ENCODE measurements around the gene TMEM184B. TPM values are rescaled to one million over a fixed set of nuclear protein-coding genes. Genes with fewer than 3 reads are reported as not detected.

TMEM184B gene
- total and polyA plus RNA-seq, 2 of the 8 experiments (the other 6 are each of a cell fraction or from before 2014, with no cell fraction given) = 41.6 to 81.0 TPM

DNA sequence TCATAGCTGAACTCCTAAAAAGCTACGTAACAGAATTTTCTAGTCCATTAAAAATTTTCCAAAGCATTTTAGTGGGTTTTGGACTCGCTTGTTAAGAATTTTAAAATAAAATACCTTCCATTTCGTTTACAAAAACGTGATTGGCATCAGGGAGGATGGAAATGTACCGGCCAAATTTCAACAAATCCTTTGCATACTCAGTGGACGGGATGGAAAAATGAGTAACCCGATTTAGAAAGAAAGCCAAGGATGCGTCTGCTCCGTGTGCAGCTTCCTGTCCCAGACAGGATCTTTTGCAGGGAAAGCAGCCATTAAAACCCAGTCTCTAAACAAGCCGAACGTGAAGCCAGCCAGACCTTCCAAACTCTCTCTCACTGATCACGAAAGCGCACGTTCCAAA, 15.6 kb downstream of the TMEM184B start:
- 91% methylated on average over 14 of the region's 14 CpGs; no CpG with 5 or more reads in 1 of the 2 experiments for WGBS, 2 experiments (ENCODE audit: extremely low coverage in 1 of 2, insufficient coverage in 1 of 2, insufficient read length in 1 of 2, insufficient replicate concordance in 2 of 2, low coverage in 1 of 2, low lambda C conversion rate in 2 of 2, missing lambda C conversion rate in 1 of 2)
- Histone ChIP-seq H2AFZ (ENCODE audit: low read length) (no peak overlapping the region), H2BK20ac (ENCODE audit: low read length) (no peak overlapping the region), H3K14ac (ENCODE audit: insufficient read length) (no peak overlapping the region), H2BK5ac (ENCODE audit: low read depth, low read length) (no peak overlapping the region), H2AK5ac (ENCODE audit: low read depth, low read length) (no peak overlapping the region), H3K23ac (ENCODE audit: insufficient read length) (no peak overlapping the region), H4K91ac (replicated peaks; ENCODE audit: insufficient read length, low read length) (no peak overlapping the region), H3K79me1 (ENCODE audit: low read depth, low read length) (peaks cover 15% of the 10 kb centered on the region), H3K18ac (ENCODE audit: extremely low read depth, low read length) (no peak overlapping the region), H2BK120ac (replicated peaks; ENCODE audit: low read depth, low read length) (no peak overlapping the region), H3K9me3 (ENCODE audit: insufficient read depth in 2 of 2, low read depth in 1 of 2, low read length in 1 of 2) (no peaks in the 10 kb centered on the region), H3K9ac (replicated peaks in 1 of 4; ENCODE audit: extremely low read depth in 1 of 4, low read depth in 3 of 4, low read length in 3 of 4) (no peak overlapping the region; a peak in 1 of 7 replicates), H3K27ac (ENCODE audit: low read depth, low read length) (no peak overlapping the region), H3K79me2 (ENCODE audit: control insufficient read depth in 1 of 2, insufficient read depth in 2 of 2, low read length in 2 of 2) (peaks cover 3 to 70% of the 10 kb centered on the region in 2 experiments; a peak in 3 of 4 replicates), H3K4me1 (replicated peaks in 1 of 4; ENCODE audit: control insufficient read depth in 3 of 4, insufficient read depth in 4 of 4, low read length in 3 of 4) (peaks cover 0 to 16% (median 4%) of the 10 kb centered on the region in 4 experiments; a peak in 5 of 7 replicates), H3K36me3 (ENCODE audit: control insufficient read depth in 2 of 4, insufficient read depth in 4 of 4, low read length in 3 of 4) (no peaks in the 10 kb centered on the region), H3K4me3 (ENCODE audit: extremely low read depth in 1 of 4, insufficient read depth in 2 of 4, low read depth in 3 of 4, low read length in 4 of 4) (no peak overlapping the region), H3K56ac (replicated peaks; ENCODE audit: insufficient read length, low read depth, low read length) (no peak overlapping the region), H2BK12ac (ENCODE audit: low read depth, low read length) (no peak overlapping the region), H4K8ac (ENCODE audit: extremely low read depth, insufficient read depth, low read length) (no peak overlapping the region), H4K20me1 (replicated peaks in 1 of 2; ENCODE audit: control insufficient read depth in 1 of 2, insufficient read depth in 2 of 2, low read length in 2 of 2) (peaks cover 9 to 12% of the 10 kb centered on the region in 2 experiments), H2BK15ac (ENCODE audit: low read length) (no peak overlapping the region), H3K23me2 (ENCODE audit: low read depth, low read length) (no peaks in the 10 kb centered on the region), H4K5ac (ENCODE audit: insufficient read length, low read depth, low read length) (no peak overlapping the region), H3K27me3 (replicated peaks in 1 of 4; ENCODE audit: control insufficient read depth in 3 of 4, extremely low read depth in 1 of 4, insufficient read depth in 3 of 4, low read length in 3 of 4) (no peaks in the 10 kb centered on the region), H3K4me2 (ENCODE audit: insufficient read depth in 1 of 2, low read depth in 2 of 2, low read length in 2 of 2) (no peak overlapping the region), H3K4ac (replicated peaks; ENCODE audit: insufficient read length, low read depth, low read length) (no peak overlapping the region)
- POLR2A ChIA-PET (ENCODE audit: partially characterized antibody) = interaction anchor here (1.4 kb wide), 1 partner anchor 14 kb away, joined by 5 read pairs; no protein-coding TSS in a partner anchor
- no peak for FAIRE-seq
- CTCF ChIA-PET (ENCODE audit: partially characterized antibody) = interaction anchor here (0.7 to 1.6 kb wide), 3 partner anchors 14 to 204 kb away, joined by 3 to 6 read pairs (median 3); no protein-coding TSS in a partner anchor
- no peak for DNase-seq (ENCODE audit: low read depth in 1 of 2, low spot score in 2 of 2)
- TF ChIP-seq JUN (IDR thresholded peaks at IDR 0.05; ENCODE audit: low read depth, low read length) (no peak), TAF7 (optimal IDR thresholded peaks at IDR 0.05; ENCODE audit: borderline replicate concordance, low read depth, low read length) (no peak), GTF2F1 (IDR thresholded peaks at IDR 0.05; ENCODE audit: borderline replicate concordance, low read depth, low read length) (no peak), SIX5 (IDR thresholded peaks at IDR 0.05; ENCODE audit: low read depth, low read length) (no peak), CTCF (IDR thresholded peaks at IDR 0.05; ENCODE audit: control extremely low read depth in 1 of 3, insufficient read depth in 1 of 3, low read depth in 1 of 3, low read length in 3 of 3) (no peak), CBX5 (IDR thresholded peaks at IDR 0.05; ENCODE audit: low read depth, low read length) (no peak), EGR1 (IDR thresholded peaks at IDR 0.05; ENCODE audit: borderline replicate concordance, low read depth, low read length) (no peak), E2F6 (IDR thresholded peaks at IDR 0.05) (no peak), SIRT6 (IDR thresholded peaks at IDR 0.05; ENCODE audit: low read length) (no peak), POLR2AphosphoS5 (IDR thresholded peaks at IDR 0.05; ENCODE audit: low read depth, low read length) (no peak)
